SU-DHL-6 (cell line): ENCODE results near the gene ALCAM.

Experiments
- EZH2phosphoT487 ChIP-seq: fragments of 200-600 bp; sonication (generic), shearing (Covaris generic); conservative IDR thresholded peaks from 2 replicates; pipeline ENCODE4 v1.6.1; 2018; ENCODE audit warnings: mild to moderate bottlenecking, antibody characterized with exemption, low read length, moderate library complexity, mixed read lengths
- TF ChIP-seq, protein P1 (sequence below): fragments of 200-600 bp; sonication (generic); IDR thresholded peaks from one replicate; pipeline ENCODE4 v1.5.1; 2017; ENCODE audit warnings: antibody characterized with exemption, mild to moderate bottlenecking, low read length, moderate library complexity; ENCODE audit not compliant: insufficient read depth, poor library complexity, severe bottlenecking

DNA sequence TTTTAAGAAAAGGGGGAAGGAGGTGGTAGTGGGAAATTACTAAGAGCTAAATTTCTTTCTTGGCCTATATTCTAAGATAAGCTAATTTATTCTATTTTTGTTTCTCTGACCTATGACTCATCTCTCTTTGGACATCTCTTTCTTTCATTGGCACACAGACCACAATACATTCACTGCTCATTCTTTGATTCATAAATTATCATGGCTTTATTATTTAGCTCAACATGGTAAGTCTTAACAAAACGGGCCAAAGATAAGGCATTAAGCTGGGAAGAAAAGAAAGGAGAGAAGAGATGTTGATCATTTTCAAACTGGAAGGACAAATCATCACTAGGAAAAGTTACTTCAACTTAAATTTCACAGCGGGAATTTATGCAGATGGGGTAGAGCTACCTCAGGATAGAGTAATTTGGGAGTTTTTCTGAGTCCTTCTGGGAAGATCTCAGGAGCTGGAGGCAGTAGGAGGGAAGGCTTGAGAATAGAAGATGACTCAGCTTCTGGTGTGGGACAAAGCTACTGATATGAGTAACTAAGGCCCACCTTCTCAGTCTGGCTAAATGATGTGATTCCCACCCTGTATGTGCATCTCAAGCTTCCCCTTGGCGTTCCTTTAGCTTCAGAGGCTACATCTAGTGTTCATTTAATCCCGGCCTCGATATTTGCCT lies 7.5 kb upstream of the ALCAM start:
- TF ChIP-seq, protein P1, sequence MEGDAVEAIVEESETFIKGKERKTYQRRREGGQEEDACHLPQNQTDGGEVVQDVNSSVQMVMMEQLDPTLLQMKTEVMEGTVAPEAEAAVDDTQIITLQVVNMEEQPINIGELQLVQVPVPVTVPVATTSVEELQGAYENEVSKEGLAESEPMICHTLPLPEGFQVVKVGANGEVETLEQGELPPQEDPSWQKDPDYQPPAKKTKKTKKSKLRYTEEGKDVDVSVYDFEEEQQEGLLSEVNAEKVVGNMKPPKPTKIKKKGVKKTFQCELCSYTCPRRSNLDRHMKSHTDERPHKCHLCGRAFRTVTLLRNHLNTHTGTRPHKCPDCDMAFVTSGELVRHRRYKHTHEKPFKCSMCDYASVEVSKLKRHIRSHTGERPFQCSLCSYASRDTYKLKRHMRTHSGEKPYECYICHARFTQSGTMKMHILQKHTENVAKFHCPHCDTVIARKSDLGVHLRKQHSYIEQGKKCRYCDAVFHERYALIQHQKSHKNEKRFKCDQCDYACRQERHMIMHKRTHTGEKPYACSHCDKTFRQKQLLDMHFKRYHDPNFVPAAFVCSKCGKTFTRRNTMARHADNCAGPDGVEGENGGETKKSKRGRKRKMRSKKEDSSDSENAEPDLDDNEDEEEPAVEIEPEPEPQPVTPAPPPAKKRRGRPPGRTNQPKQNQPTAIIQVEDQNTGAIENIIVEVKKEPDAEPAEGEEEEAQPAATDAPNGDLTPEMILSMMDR, result no peak
- no peak for TF ChIP-seq EZH2phosphoT487
